Neural progenitor cell (in vitro differentiated cells): ENCODE results near the gene OR2A12. TPM values are rescaled to one million over a fixed set of nuclear protein-coding genes. Genes with fewer than 3 reads are reported as not detected.

ENCODE experiments used
- DNase-seq: peaks from one replicate; pipeline ENCODE4 v3.0.0-alpha.2; 2016; ENCODE audit warnings: low spot score
- H2AFZ ChIP-seq: fragments of 200-600 bp; sonication (generic); replicated peaks from 2 replicates; pipeline ENCODE4 v1.6.1; 2016; ENCODE audit warnings: antibody characterized with exemption
- H3F3A ChIP-seq: fragments of 200-600 bp; sonication (generic); 2 replicates; pipeline ENCODE4 v1.6.1; 2016; ENCODE audit warnings: antibody characterized with exemption, low read depth
- H3K27ac ChIP-seq: fragments of 200-600 bp; sonication (generic); 2 replicates; pipeline ENCODE4 v1.5.1; 2016; ENCODE audit warnings: mild to moderate bottlenecking
- H3K27me3 ChIP-seq: fragments of 200-600 bp; sonication (generic); 2 replicates; pipeline ENCODE4 v1.6.1; 2016; ENCODE audit warnings: mild to moderate bottlenecking, moderate library complexity
- H3K36me3 ChIP-seq: fragments of 200-600 bp; sonication (generic); 2 replicates; pipeline ENCODE4 v1.5.1; 2016
- H3K4me1 ChIP-seq: fragments of 200-600 bp; sonication (generic); 2 replicates; pipeline ENCODE4 v1.6.1; 2016; ENCODE audit warnings: mixed run types
- H3K4me2 ChIP-seq: fragments of 200-600 bp; sonication (generic); 2 replicates; pipeline ENCODE4 v1.6.1; 2016
- H3K4me3 ChIP-seq: fragments of 200-600 bp; sonication (generic); 2 replicates; pipeline ENCODE4 v1.5.1; 2016
- H3K79me2 ChIP-seq: fragments of 200-600 bp; sonication (generic); 2 replicates; pipeline ENCODE4 v1.6.1; 2016; ENCODE audit warnings: low read depth
- H3K9ac ChIP-seq: fragments of 200-600 bp; sonication (generic); 2 replicates; pipeline ENCODE4 v1.6.1; 2016
- H3K9me3 ChIP-seq: fragments of 200-600 bp; sonication (generic); 2 replicates; pipeline ENCODE4 v1.5.1; 2016; ENCODE audit warnings: low read depth
- H4K20me1 ChIP-seq: fragments of 200-600 bp; sonication (generic); 2 replicates; pipeline ENCODE4 v1.6.1; 2016; ENCODE audit warnings: low read depth
- H3K27ac Mint-ChIP-seq: 3 replicates; pipeline ENCODE4 v1.8.0; 2021; ENCODE audit warnings: mixed read lengths
- H3K27me3 Mint-ChIP-seq: 2 replicates; pipeline ENCODE4 v1.8.0; 2022; ENCODE audit warnings: low read depth, mild to moderate bottlenecking, inconsistent platforms, moderate library complexity, mixed read lengths; ENCODE audit not compliant: insufficient read depth
- H3K36me3 Mint-ChIP-seq: 3 replicates; pipeline ENCODE4 v1.8.0; 2021; ENCODE audit warnings: mixed read lengths
- H3K4me1 Mint-ChIP-seq: 3 replicates; pipeline ENCODE4 v1.8.0; 2021; ENCODE audit warnings: mixed read lengths
- H3K4me3 Mint-ChIP-seq: 3 replicates; pipeline ENCODE4 v1.8.0; 2021; ENCODE audit warnings: mild to moderate bottlenecking, moderate library complexity, mixed read lengths
- H3K9me3 Mint-ChIP-seq: 3 replicates; pipeline ENCODE4 v1.8.0; 2020; ENCODE audit warnings: mixed read lengths
- EZH2 ChIP-seq: fragments of 200-600 bp; sonication (generic); IDR thresholded peaks from 2 replicates; pipeline ENCODE4 v1.6.1; 2017; ENCODE audit warnings: antibody characterized with exemption, mild to moderate bottlenecking, moderate library complexity
- EZH2phosphoT487 ChIP-seq: fragments of 200-600 bp; sonication (generic); IDR thresholded peaks from 2 replicates; pipeline ENCODE4 v1.6.1; 2017; ENCODE audit warnings: antibody characterized with exemption
- total RNA-seq: library from RNA; depleted of rRNA; stranded (reverse); fragments of >200 nt; gene quantifications from 2 replicates; pipeline ENCODE4 v1.2.3, GENCODE V29; 2015; ENCODE audit warnings: low replicate concordance
- TF ChIP-seq, protein P1 (sequence below): fragments of 200-600 bp; sonication (generic); IDR thresholded peaks from 2 replicates; pipeline ENCODE4 v1.5.1; 2017; ENCODE audit warnings: antibody characterized with exemption, mild to moderate bottlenecking

OR2A12 gene
- total RNA-seq, 1 donor from 2014 or later: not detected

DNA sequence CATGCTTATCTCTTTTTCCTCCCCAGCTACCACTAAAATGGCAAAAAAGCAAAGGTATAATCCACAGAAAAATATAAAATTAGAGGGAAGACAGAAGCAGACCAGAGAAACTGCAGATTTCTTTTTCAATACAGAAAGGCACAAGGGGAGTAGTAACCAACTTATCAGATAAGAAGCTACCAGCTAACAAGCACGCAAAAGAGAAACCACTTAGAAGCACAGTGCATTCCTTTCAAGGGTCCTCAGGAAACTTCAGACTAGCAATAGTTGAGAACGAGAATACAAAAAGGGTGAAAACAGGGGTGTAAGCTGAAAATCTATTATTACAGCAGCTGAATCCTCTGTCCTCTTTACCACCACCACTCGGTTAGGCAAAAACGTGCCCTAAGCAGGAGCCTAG is 47.2 kb upstream of the OR2A12 start:
- no peak overlapping the region for H3K27ac Mint-ChIP-seq
- DNase-seq: no peak
- Histone ChIP-seq H3K36me3 (no peaks in the 10 kb centered on the region), H3K27ac (no peak overlapping the region), H3K79me2 (no peaks in the 10 kb centered on the region), H2AFZ (peak overlapping the region; percentile 42), H3K4me2 (no peak overlapping the region), H4K20me1 (no peaks in the 10 kb centered on the region), H3K27me3 (no peaks in the 10 kb centered on the region), H3K4me3 (no peak overlapping the region), H3K9ac (no peak overlapping the region), H3K9me3 (no peaks in the 10 kb centered on the region), H3F3A (no peaks in the 10 kb centered on the region), H3K4me1 (no peaks in the 10 kb centered on the region)
- peaks cover 7% of the 10 kb centered on the region for H3K4me1 Mint-ChIP-seq
- no peaks in the 10 kb centered on the region for H3K9me3 Mint-ChIP-seq
- H3K4me3 Mint-ChIP-seq: no peak overlapping the region
- peaks cover 4% of the 10 kb centered on the region for H3K27me3 Mint-ChIP-seq
- H3K36me3 Mint-ChIP-seq: no peaks in the 10 kb centered on the region
- TF ChIP-seq, protein P1, sequence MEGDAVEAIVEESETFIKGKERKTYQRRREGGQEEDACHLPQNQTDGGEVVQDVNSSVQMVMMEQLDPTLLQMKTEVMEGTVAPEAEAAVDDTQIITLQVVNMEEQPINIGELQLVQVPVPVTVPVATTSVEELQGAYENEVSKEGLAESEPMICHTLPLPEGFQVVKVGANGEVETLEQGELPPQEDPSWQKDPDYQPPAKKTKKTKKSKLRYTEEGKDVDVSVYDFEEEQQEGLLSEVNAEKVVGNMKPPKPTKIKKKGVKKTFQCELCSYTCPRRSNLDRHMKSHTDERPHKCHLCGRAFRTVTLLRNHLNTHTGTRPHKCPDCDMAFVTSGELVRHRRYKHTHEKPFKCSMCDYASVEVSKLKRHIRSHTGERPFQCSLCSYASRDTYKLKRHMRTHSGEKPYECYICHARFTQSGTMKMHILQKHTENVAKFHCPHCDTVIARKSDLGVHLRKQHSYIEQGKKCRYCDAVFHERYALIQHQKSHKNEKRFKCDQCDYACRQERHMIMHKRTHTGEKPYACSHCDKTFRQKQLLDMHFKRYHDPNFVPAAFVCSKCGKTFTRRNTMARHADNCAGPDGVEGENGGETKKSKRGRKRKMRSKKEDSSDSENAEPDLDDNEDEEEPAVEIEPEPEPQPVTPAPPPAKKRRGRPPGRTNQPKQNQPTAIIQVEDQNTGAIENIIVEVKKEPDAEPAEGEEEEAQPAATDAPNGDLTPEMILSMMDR: no peak
- TF ChIP-seq EZH2 (no peak), EZH2phosphoT487 (no peak)

DNA sequence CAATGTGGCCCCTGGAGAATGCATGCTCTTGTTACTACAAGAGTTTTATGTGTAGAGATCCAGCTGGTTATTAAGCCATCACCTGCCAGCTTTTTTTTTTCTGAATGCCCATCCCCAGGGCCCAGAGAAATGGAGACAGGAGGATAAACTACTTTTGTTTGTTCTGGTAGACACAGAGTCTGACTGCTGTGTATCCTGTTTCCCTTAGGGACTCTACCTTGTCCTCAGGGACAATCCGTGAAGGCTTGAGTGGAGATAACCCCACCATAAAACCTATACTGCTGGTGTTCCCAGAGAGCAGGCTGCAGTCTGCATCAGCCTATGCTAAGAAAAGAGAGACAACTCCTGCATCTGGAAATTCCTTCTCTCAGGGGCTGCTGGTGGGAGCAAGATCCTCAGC is 37.4 kb upstream of the OR2A12 start, which contains the start of gene OR2A5:
Gene OR2A5, plus strand, starts transcription at position 301 of the 400 bp plus-strand sequence. CDS start 1,454 bp downstream, outside the sequence.
- Histone ChIP-seq H3K9me3 (no peaks in the 10 kb centered on the region), H3F3A (no peaks in the 10 kb centered on the region), H4K20me1 (no peaks in the 10 kb centered on the region), H3K36me3 (no peaks in the 10 kb centered on the region), H3K4me1 (no peaks in the 10 kb centered on the region), H3K9ac (no peak within 1 kb of the TSS), H3K4me3 (no peak within 1 kb of the TSS), H2AFZ (no peak within 1 kb of the TSS), H3K27me3 (no peaks in the 10 kb centered on the region), H3K4me2 (no peak within 1 kb of the TSS), H3K79me2 (no peaks in the 10 kb centered on the region), H3K27ac (no peak within 1 kb of the TSS)
- TF ChIP-seq EZH2phosphoT487 (no peak), EZH2 (no peak)
- TF ChIP-seq, protein P1: no peak
- no peak for DNase-seq
- H3K27me3 Mint-ChIP-seq: no peaks in the 10 kb centered on the region
- H3K9me3 Mint-ChIP-seq: no peaks in the 10 kb centered on the region
- H3K36me3 Mint-ChIP-seq: no peaks in the 10 kb centered on the region
- no peak within 1 kb of the TSS for H3K27ac Mint-ChIP-seq
- peaks cover 5% of the 10 kb centered on the region for H3K4me1 Mint-ChIP-seq
- H3K4me3 Mint-ChIP-seq: no peak within 1 kb of the TSS

DNA sequence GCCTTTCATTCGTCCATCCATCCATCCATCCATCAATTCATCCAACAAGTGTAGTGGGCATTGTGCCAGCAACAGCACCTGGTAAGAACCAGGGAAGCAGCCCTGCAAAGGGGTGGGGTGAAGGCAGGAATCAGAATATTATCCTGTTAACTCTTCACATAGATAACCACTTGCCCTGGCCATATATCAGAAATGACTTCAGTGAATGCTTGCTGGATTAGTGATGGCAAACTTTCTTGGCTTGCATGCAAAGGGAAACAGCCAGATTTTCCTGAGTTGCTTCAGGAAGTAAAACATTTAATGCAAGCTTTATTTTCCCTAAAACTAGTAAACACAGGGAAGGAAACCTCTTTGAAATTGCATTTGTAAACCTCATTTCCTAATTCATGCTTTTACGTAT is 36.6 kb upstream of the OR2A12 start:
- Histone ChIP-seq H3K27ac (no peak overlapping the region), H3K27me3 (no peaks in the 10 kb centered on the region), H3K36me3 (no peaks in the 10 kb centered on the region), H2AFZ (no peak overlapping the region), H3K79me2 (no peaks in the 10 kb centered on the region), H3K4me2 (no peak overlapping the region), H3F3A (no peaks in the 10 kb centered on the region), H4K20me1 (no peaks in the 10 kb centered on the region), H3K9me3 (no peaks in the 10 kb centered on the region), H3K9ac (no peak overlapping the region), H3K4me1 (no peaks in the 10 kb centered on the region), H3K4me3 (no peak overlapping the region)
- H3K4me3 Mint-ChIP-seq: no peak overlapping the region
- no peak overlapping the region for H3K27ac Mint-ChIP-seq
- no peaks in the 10 kb centered on the region for H3K27me3 Mint-ChIP-seq
- H3K4me1 Mint-ChIP-seq: peaks cover 5% of the 10 kb centered on the region
- TF ChIP-seq EZH2phosphoT487 (no peak), EZH2 (no peak)
- TF ChIP-seq, protein P1: no peak
- no peaks in the 10 kb centered on the region for H3K9me3 Mint-ChIP-seq
- no peak for DNase-seq
- no peaks in the 10 kb centered on the region for H3K36me3 Mint-ChIP-seq
